NCI-H2029 (cell line): ENCODE data around the gene LHPP.

Source experiments
- DNase-seq: peaks from one replicate; lab custom pipeline; 2025; lab: John Stamatoyannopoulos, UW

LHPP gene

GRCh38 chr10:124521429-124521871 is 59.8 kb downstream of the LHPP start:
- no peak for DNase-seq

GRCh38 chr10:124522131-124522932 is 60.7 kb downstream of the LHPP start:
- no peak for DNase-seq

DNA sequence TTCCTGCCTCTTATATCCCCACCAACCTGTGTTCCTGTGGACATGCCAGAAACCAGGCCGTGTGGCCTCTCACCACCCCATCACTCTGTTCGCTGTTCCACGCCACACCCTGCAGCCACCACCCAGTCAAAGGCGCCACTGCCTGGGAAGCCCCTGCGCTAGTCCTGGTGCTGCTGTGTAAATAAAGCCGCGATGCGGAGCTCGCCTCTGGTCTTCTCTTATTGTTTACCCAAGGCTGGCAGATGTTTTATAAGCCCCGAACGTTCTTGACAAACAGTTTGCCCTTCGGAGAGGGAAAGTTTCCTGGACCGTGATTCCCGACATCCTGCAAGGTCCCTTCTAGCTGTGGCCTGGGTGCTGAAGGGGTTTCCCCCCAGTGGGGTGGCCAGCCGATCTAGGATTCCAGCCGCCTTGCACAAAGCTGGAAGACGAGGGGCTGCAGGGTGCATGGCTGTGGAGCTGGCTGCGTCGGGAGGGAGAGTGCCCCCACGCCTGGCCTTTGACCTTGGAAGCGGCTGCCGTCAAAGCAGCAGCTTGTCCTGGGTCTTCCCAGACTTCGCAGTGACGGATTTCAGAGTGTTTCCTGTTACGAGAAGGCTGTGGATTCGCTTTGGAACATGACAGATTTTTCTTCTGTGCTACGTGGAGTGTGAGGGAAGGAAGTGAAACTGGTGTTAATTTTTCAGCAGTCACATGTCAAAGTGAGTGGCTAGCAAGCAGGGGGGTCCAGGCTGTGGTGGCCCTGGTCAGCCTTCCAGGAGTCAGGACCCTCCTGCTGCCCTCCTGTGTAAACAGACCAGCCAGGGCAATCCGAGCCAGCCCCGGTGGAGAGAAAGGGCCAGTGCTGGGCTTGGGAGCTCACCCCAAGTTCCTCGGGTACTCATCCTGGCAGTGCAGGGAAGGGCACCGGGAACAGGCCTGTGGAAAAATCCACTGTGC is 61.6 kb downstream of the LHPP start:
- peak; percentile 49 for DNase-seq

DNA sequence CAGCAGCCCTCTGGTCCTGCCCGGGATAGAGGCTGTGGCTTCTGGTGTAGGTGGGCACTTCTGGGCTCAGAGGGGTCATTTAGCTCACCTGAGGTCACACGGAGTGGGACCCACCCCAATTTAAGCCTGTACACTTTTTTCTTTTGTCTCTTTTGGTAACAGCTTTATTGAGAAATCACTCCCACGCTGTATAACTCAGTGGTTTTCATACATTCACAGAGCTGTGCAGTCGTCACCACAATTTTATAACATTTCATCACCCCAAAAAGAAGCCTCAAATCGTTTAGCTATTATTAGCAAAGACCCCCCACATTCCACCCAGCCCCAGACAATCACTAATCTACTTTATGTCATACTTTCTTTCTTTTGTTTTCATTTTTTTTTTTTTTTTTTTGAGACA is 62.3 kb downstream of the LHPP start:
- DNase-seq: no peak

DNA sequence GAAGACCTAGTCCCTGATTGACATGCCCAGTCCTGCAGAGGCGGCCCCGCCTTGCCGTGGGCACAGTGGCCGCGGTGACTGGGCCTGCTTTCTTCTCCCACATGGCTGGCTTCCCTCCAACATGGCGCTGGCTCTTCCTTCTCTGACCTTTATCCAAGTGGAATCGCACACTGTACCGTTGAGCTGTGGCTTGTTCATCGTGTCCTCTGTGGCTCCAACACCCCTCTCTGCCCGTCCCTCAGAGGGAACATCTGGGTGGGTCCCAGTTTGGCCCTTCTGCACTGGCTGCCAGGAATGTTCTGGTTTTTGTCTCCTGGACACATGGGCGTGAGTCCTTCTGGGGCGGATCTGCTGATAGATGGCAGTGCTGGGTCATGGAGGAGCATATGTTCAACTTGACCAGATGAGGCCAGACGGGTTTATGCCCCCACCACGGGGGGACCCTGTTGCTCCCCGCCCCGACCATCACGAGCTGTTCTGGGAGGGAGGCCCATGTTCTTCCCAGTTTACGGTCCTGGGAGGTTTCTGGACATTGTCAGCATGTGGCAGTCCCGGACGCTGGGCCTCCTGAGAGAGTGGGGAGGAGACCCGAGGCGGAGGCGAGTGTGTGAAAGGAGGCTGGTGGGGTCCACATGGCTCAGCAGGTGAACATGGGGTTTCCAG is 63.5 kb downstream of the LHPP start:
- DNase-seq: peak; percentile 28

- DNase-seq: no peak
Measured at GRCh38 chr10:124525751-124526600, 64.4 kb downstream of the LHPP start.

- no peak for DNase-seq
Measured at GRCh38 chr10:124526621-124527267, 65.1 kb downstream of the LHPP start.

GRCh38 chr10:124527874-124528395 is 66.3 kb downstream of the LHPP start:
- DNase-seq: no peak

DNA sequence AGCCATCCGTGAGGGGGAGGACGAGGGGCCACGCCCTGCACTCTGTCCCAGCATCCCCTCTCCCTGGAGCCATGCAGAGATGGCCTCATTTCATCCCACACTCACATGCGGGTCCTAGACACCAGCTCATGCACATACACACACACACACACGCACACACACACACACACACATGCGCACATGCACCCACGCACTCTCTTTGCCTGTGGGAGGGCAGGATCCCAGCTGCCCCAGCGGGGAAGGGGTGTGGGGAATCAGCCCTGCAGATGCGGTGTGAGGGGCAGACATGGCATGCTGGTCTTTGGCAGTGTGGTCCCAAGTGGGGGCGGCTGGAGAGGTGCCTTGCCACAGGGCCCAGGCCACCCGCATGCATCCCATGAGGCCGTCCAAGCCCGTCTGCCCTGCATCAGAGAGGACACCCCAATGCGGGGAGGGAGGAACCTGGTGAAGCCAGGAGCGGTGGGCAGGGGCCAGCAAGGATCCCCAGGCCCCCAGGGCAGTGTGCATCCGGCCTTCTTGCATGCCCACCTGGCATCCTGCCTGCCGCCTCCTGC is 68.1 kb downstream of the LHPP start:
- DNase-seq: no peak

GRCh38 chr10:124530215-124530665 is 68.6 kb downstream of the LHPP start:
- DNase-seq: peak; percentile 25

DNA sequence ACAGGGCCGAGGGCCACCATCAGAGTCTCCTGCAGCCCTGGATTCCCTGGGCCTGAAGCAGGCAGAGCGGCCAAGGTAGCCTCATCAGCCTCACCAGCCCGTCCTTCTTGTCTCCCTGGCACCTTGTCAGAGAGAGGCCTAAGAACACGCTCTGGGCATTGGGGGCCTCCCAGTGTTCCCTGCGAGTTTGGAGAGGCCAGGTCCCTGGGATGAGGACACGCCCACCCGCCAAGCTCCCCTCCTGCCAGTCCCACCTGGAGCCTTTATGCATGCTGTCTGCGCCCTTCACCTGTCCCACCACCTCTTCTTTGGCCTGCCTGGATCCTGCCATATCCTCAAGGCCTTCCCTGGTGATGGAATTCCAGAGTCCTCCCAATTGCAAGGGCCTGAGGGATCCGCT is 69.2 kb downstream of the LHPP start:
- DNase-seq: no peak

- no peak for DNase-seq
Measured at GRCh38 chr10:124532106-124532641, 70.6 kb downstream of the LHPP start.

GRCh38 chr10:124532788-124533187 is 71.2 kb downstream of the LHPP start:
- DNase-seq: no peak

DNA sequence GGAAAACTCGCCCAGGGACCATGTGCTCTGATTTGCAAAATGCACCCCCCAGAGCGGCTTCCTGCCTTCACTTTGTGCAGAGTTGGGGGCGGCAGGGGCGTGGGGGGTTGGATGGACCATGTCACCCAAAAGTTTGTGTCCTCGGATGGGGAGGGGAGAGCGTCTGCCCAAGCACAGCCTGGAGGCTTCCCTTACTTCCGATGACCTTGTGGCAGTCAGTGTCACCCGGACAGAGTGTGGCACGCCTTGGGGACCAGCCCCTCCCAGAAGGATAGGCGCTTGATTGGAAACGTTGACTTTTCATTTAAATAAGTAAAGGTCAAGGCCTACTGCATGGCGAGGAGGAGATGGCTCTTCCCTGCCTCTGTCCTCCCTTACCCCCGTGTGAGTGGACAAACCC is 71.6 kb downstream of the LHPP start:
- no peak for DNase-seq

DNA sequence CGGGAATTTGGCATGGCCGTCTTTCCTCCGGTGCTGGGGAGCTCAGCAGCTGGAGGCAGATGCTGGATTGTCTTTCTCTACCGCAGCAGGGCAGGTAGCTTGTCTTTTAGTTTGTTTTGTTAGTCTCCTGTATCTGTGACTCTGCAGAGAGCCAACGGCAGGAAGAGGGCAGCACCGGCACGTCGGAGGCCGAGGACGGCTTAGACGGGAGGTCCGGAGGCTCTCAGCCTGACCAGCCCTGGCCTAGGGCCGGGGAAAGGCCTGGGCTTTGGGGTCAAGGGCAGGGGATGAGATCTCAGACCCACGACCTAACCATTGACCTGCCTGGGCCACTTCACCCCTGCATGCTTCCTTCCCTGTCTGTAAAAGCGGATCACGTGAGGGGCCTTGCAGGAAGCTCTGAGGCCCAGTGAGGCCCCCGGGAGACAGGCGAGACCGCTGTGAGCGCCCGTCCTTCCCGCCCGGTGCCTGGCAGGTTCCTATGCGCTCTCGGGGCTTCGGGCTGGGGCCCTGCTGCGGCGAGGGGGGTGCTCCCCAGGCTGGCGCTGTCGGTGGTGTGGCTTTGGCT is 72.7 kb downstream of the LHPP start:
- no peak for DNase-seq

DNA sequence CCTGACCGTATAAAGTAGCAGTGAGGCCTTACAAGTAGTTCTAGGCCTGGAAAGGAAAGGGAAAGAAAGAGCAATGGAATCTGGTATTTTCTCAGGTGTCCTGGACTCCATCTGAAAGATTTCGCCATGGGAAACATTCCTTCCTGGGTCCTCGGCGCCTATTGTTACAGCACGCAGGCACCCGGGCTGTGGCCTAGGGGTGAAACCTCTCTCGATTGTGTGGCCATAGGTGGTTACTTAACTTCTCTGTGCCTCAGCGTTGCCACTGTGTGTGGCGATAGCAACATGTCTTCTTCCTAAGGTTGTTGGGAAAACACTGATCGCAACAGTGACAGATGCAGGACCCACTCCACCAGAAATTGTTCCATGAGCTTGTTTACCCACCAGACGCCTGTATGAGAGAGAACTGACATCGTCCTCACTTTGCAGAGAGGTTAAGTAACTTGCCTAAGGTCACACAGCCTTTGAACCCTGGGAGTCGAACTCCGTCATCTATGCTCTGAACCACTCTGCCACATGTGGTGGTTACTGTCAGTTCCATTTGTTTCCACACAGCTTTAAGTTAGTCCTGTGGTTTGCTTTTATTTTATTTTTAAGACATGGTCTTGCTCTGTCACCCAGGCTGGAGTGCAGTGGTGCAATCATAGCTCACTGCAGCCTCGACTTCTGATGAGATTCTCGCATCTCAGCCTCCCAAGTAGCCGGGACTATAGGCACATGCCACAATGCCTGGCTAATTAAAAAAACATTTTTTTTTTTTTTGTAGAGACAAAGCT is 73.4 kb downstream of the LHPP start:
- DNase-seq: no peak

DNA sequence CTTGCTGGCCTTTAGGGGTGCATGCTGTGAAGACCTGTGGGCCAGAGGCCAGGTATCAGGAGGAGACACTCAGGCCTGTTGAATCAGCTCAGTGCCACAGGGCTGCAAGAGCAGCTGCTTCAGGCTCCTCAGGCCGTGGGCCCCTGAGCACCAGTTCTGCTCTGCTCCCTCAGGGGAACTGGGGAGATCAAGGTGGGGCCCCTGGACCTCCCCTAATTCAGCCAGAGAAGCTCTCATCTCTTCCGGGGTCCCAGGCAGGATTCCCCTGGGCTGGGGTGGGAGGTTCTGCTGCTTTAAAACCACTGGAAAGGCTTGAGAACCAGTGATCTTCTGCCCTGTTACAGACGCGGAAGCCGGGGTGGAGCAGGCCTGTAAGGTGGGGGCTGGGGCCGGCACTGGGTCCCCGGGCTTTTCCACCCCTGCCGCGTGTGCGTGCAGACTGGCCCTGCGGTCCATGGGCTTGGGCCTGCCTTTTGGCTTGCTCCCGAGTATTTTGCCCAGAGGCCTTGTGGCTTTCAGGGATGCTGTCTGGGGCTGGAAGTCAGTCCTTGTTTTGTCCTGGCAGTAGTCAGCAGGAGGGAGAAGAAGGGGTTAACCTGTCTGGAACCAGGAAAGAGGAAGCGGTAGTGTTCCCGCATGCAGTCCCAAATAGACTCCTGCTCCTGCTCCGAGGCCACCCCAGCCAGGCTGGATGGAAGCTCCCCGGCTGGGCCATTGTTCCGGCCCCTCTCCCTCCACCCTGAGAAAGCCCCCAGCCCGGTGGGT is 74.3 kb downstream of the LHPP start:
- no peak for DNase-seq

GRCh38 chr10:124536496-124537050 is 75.0 kb downstream of the LHPP start:
- no peak for DNase-seq
